GM23338 (cell line): ENCODE data around the gene NRIP3. TPM values are rescaled to one million over a fixed set of nuclear protein-coding genes. Genes with fewer than 3 reads are reported as not detected.

Experiments used
- ATAC-seq: fragments of 200-7000 bp; cut with Tn5 transposase; 3 replicates; pipeline ENCODE4 v1.9.1; 2020
- DNase-seq: peaks from one replicate; pipeline ENCODE4 v3.0.0-alpha.2; 2015; ENCODE audit warnings: low spot score
- H2AFZ ChIP-seq: fragments of 200-600 bp; sonication (generic); 2 replicates; pipeline ENCODE4 v1.8.0; 2016; ENCODE audit warnings: antibody characterized with exemption, mild to moderate bottlenecking, moderate library complexity
- H3F3A ChIP-seq: fragments of 200-600 bp; sonication (generic); replicated peaks from 2 replicates; pipeline ENCODE4 v1.8.0; 2017; ENCODE audit warnings: antibody characterized with exemption, mixed run types, low read depth
- H3K27ac ChIP-seq: fragments of 200-600 bp; sonication (generic); 2 replicates; pipeline ENCODE4 v1.6.1; 2016; ENCODE audit warnings: low read depth
- H3K27me3 ChIP-seq: fragments of 200-600 bp; sonication (generic); 2 replicates; pipeline ENCODE4 v1.8.0; 2016; ENCODE audit warnings: mild to moderate bottlenecking, mixed run types, moderate library complexity; ENCODE audit not compliant: insufficient read depth
- H3K36me3 ChIP-seq: fragments of 200-600 bp; sonication (generic); 2 replicates; pipeline ENCODE4 v1.8.0; 2016; ENCODE audit warnings: mild to moderate bottlenecking; ENCODE audit not compliant: insufficient read depth
- H3K4me1 ChIP-seq: fragments of 200-600 bp; sonication (generic); 2 replicates; pipeline ENCODE4 v1.8.0; 2016; ENCODE audit warnings: mild to moderate bottlenecking, moderate library complexity; ENCODE audit not compliant: insufficient read depth
- H3K4me2 ChIP-seq: fragments of 200-600 bp; sonication (generic); 2 replicates; pipeline ENCODE4 v1.7.1; 2017; ENCODE audit warnings: mixed run types
- H3K4me3 ChIP-seq: fragments of 200-600 bp; sonication (generic); 2 replicates; pipeline ENCODE4 v1.6.1; 2016; ENCODE audit warnings: mixed run types
- H3K79me2 ChIP-seq: fragments of 200-600 bp; sonication (generic); replicated peaks from 2 replicates; pipeline ENCODE4 v1.8.0; 2017; ENCODE audit warnings: mild to moderate bottlenecking; ENCODE audit not compliant: insufficient read depth
- H3K9me2 ChIP-seq: fragments of 200-600 bp; sonication (generic); 2 replicates; pipeline ENCODE4 v1.8.0; 2017; ENCODE audit not compliant: insufficient read depth
- H4K20me1 ChIP-seq: fragments of 200-600 bp; sonication (generic); replicated peaks from 2 replicates; pipeline ENCODE4 v1.8.0; 2017; ENCODE audit warnings: mild to moderate bottlenecking; ENCODE audit not compliant: insufficient read depth
- H3K27ac Mint-ChIP-seq: 2 replicates; pipeline ENCODE4 v1.8.0; 2020; ENCODE audit warnings: inconsistent platforms, mild to moderate bottlenecking, moderate library complexity, mixed read lengths
- H3K27me3 Mint-ChIP-seq: 3 replicates; pipeline ENCODE4 v1.8.0; 2022; ENCODE audit warnings: low read depth, mild to moderate bottlenecking, moderate library complexity, mixed read lengths, inconsistent platforms; ENCODE audit not compliant: insufficient read depth, poor library complexity
- H3K36me3 Mint-ChIP-seq: 3 replicates; pipeline ENCODE4 v1.8.0; 2021; ENCODE audit warnings: low read depth, mild to moderate bottlenecking, inconsistent platforms, moderate library complexity, mixed read lengths
- H3K4me1 Mint-ChIP-seq: 3 replicates; pipeline ENCODE4 v1.8.0; 2020; ENCODE audit warnings: mild to moderate bottlenecking, inconsistent platforms, mixed read lengths
- H3K4me3 Mint-ChIP-seq: 3 replicates; pipeline ENCODE4 v1.8.0; 2021; ENCODE audit warnings: moderate library complexity, mild to moderate bottlenecking, inconsistent platforms, mixed read lengths
- H3K9me3 Mint-ChIP-seq: 3 replicates; pipeline ENCODE4 v1.8.0; 2020; ENCODE audit warnings: moderate library complexity, mild to moderate bottlenecking, inconsistent platforms, mixed read lengths
- CREB1 ChIP-seq: fragments of 250-450 bp; sonication (Bioruptor Pico); IDR thresholded peaks from 2 replicates; pipeline ENCODE4 v1.5.0; 2020; ENCODE audit warnings: low read depth, mild to moderate bottlenecking, moderate library complexity
- EZH2 ChIP-seq: fragments of 200-600 bp; sonication (generic); IDR thresholded peaks from one replicate; pipeline ENCODE4 v1.8.0; 2017; ENCODE audit warnings: antibody characterized with exemption, mild to moderate bottlenecking, low read depth; ENCODE audit not compliant: unreplicated experiment
- EZH2phosphoT487 ChIP-seq: fragments of 200-600 bp; sonication (generic); IDR thresholded peaks from one replicate; pipeline ENCODE4 v1.8.1; 2018; ENCODE audit warnings: antibody characterized with exemption; ENCODE audit not compliant: unreplicated experiment
- JUNB ChIP-seq: IDR thresholded peaks from one replicate; pipeline ENCODE4 v1.6.1; 2016; ENCODE audit warnings: antibody characterized with exemption; ENCODE audit not compliant: unreplicated experiment
- NANOG ChIP-seq: IDR thresholded peaks from 2 replicates; pipeline ENCODE4 v1.6.1; 2016; ENCODE audit warnings: antibody characterized with exemption, borderline replicate concordance
- POLR2AphosphoS5 ChIP-seq: IDR thresholded peaks from 2 replicates; pipeline ENCODE4 v1.6.1; 2016; ENCODE audit warnings: antibody characterized with exemption, low read depth
- STAT1 ChIP-seq: IDR thresholded peaks from one replicate; pipeline ENCODE4 v1.6.1; 2016; ENCODE audit warnings: antibody characterized with exemption; ENCODE audit not compliant: unreplicated experiment
- ZNF114 ChIP-seq: fragments of 250-450 bp; sonication (Bioruptor Pico); IDR thresholded peaks from 2 replicates; pipeline ENCODE4 v1.5.0; 2020; ENCODE audit warnings: mild to moderate bottlenecking, moderate library complexity
- ZNF331 ChIP-seq: fragments of 250-450 bp; sonication (Bioruptor Pico); IDR thresholded peaks from 2 replicates; pipeline ENCODE4 v1.5.0; 2020; ENCODE audit warnings: low read depth, mild to moderate bottlenecking, moderate library complexity
- polyA plus RNA-seq: library from polyadenylated mRNA; unstranded; fragments of >200 nt; fragmentation: Nextera tagmentation; extraction: Ambion mirVana; gene quantifications from 2 replicates; pipeline ENCODE4 v1.2.1, GENCODE V29; 2016
- total RNA-seq: library from RNA; depleted of rRNA; stranded (reverse); fragments of >200 nt; shearing (Covaris generic); gene quantifications from 2 replicates; pipeline ENCODE4 v1.2.3, GENCODE V29; 2014
- TF ChIP-seq, protein P1 (sequence below), 2 experiments: fragments of 200-600 bp in 1 of 2; sonication (generic) in 1 of 2; conservative IDR thresholded peaks; 2 replicates each; pipeline versions ENCODE4 v1.5.1 to v1.6.1; 2016 to 2017; ENCODE audit warnings: antibody characterized with exemption in 2 of 2, low read depth in 2 of 2, mild to moderate bottlenecking in 2 of 2, moderate library complexity in 1 of 2
- TF ChIP-seq, protein P2 (sequence below): IDR thresholded peaks from 2 replicates; pipeline ENCODE4 v1.6.1; 2016; ENCODE audit warnings: antibody characterized with exemption
- TF ChIP-seq, protein P3 (sequence below): fragments of 250-450 bp; sonication (Bioruptor Pico); IDR thresholded peaks from 2 replicates; pipeline ENCODE4 v1.5.0; 2020; ENCODE audit warnings: mild to moderate bottlenecking, moderate library complexity

Gene NRIP3
- total and polyA plus RNA-seq, 2 experiments from 2014 or later, result 3.0 to 7.9 TPM

DNA sequence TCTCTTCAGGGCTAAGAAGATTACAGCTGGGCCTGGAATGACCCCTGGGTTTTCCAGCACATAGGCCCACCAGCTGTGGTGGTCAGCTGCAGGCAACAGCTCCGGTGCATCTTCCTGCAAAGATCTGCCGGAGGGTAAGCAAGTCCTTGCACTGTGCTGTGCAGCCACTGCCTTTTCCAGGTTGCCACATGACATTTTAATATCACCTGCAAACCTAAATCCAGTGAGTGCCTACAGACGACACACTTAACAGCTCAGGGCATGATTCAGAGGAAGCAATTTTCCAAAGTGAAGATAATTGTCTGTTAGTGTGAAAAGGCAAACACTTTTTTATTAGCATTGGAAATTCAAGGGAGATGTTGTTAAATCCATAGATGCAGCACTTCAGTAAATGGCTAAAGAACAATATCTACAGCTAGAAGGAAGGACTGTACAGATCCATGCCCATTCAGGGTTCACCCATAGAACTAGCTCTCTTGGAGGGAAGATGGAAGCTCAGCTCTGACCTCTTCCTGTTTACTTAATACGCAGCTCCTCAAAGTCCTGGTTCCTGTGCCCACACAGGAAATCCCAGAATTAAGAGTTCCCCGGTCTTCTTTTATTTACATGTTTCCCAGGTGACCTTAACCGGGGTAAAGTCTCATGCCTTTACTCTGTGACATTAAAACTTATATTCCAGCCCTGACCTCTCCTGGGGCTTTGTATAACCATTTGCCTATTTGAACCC lies 13.3 kb upstream of the NRIP3 start:
- peaks cover 3% of the 10 kb centered on the region for H3K27me3 Mint-ChIP-seq
- Histone ChIP-seq H3K79me2 (no peaks in the 10 kb centered on the region), H3K4me1 (no peaks in the 10 kb centered on the region), H4K20me1 (no peaks in the 10 kb centered on the region), H3K4me2 (no peak overlapping the region), H3K36me3 (no peaks in the 10 kb centered on the region), H3K27ac (no peak overlapping the region), H3K27me3 (no peaks in the 10 kb centered on the region), H3K4me3 (no peak overlapping the region), H2AFZ (no peak overlapping the region), H3K9me2 (0 out of 2 replicates have a peak, but pooled peaks cover 3% of the 10 kb centered on the region), H3F3A (no peaks in the 10 kb centered on the region)
- no peak for ATAC-seq
- peaks cover 5% of the 10 kb centered on the region; the same call in 1 of the 3 replicates for H3K9me3 Mint-ChIP-seq
- no peaks in the 10 kb centered on the region; the same call in 2 of the 3 replicates for H3K36me3 Mint-ChIP-seq
- H3K4me1 Mint-ChIP-seq, result peaks cover 5% of the 10 kb centered on the region; the same call in 1 of the 3 replicates
- no peak overlapping the region for H3K27ac Mint-ChIP-seq
- no peak for DNase-seq
- no peak overlapping the region for H3K4me3 Mint-ChIP-seq
- TF ChIP-seq, protein P1, sequence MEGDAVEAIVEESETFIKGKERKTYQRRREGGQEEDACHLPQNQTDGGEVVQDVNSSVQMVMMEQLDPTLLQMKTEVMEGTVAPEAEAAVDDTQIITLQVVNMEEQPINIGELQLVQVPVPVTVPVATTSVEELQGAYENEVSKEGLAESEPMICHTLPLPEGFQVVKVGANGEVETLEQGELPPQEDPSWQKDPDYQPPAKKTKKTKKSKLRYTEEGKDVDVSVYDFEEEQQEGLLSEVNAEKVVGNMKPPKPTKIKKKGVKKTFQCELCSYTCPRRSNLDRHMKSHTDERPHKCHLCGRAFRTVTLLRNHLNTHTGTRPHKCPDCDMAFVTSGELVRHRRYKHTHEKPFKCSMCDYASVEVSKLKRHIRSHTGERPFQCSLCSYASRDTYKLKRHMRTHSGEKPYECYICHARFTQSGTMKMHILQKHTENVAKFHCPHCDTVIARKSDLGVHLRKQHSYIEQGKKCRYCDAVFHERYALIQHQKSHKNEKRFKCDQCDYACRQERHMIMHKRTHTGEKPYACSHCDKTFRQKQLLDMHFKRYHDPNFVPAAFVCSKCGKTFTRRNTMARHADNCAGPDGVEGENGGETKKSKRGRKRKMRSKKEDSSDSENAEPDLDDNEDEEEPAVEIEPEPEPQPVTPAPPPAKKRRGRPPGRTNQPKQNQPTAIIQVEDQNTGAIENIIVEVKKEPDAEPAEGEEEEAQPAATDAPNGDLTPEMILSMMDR (conservative IDR thresholded peaks at IDR 0.05; ENCODE audit: low read depth in 2 of 2), result no peak
- TF ChIP-seq, protein P2, sequence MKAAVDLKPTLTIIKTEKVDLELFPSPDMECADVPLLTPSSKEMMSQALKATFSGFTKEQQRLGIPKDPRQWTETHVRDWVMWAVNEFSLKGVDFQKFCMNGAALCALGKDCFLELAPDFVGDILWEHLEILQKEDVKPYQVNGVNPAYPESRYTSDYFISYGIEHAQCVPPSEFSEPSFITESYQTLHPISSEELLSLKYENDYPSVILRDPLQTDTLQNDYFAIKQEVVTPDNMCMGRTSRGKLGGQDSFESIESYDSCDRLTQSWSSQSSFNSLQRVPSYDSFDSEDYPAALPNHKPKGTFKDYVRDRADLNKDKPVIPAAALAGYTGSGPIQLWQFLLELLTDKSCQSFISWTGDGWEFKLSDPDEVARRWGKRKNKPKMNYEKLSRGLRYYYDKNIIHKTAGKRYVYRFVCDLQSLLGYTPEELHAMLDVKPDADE, result no peak
- TF ChIP-seq EZH2phosphoT487 (no peak), STAT1 (no peak), ZNF331 (CRISPR knock-in tag) (no peak), ZNF114 (CRISPR knock-in tag) (no peak), POLR2AphosphoS5 (no peak), CREB1 (CRISPR knock-in tag) (no peak), NANOG (no peak), JUNB (no peak), EZH2 (no peak)
- TF ChIP-seq, protein P3, sequence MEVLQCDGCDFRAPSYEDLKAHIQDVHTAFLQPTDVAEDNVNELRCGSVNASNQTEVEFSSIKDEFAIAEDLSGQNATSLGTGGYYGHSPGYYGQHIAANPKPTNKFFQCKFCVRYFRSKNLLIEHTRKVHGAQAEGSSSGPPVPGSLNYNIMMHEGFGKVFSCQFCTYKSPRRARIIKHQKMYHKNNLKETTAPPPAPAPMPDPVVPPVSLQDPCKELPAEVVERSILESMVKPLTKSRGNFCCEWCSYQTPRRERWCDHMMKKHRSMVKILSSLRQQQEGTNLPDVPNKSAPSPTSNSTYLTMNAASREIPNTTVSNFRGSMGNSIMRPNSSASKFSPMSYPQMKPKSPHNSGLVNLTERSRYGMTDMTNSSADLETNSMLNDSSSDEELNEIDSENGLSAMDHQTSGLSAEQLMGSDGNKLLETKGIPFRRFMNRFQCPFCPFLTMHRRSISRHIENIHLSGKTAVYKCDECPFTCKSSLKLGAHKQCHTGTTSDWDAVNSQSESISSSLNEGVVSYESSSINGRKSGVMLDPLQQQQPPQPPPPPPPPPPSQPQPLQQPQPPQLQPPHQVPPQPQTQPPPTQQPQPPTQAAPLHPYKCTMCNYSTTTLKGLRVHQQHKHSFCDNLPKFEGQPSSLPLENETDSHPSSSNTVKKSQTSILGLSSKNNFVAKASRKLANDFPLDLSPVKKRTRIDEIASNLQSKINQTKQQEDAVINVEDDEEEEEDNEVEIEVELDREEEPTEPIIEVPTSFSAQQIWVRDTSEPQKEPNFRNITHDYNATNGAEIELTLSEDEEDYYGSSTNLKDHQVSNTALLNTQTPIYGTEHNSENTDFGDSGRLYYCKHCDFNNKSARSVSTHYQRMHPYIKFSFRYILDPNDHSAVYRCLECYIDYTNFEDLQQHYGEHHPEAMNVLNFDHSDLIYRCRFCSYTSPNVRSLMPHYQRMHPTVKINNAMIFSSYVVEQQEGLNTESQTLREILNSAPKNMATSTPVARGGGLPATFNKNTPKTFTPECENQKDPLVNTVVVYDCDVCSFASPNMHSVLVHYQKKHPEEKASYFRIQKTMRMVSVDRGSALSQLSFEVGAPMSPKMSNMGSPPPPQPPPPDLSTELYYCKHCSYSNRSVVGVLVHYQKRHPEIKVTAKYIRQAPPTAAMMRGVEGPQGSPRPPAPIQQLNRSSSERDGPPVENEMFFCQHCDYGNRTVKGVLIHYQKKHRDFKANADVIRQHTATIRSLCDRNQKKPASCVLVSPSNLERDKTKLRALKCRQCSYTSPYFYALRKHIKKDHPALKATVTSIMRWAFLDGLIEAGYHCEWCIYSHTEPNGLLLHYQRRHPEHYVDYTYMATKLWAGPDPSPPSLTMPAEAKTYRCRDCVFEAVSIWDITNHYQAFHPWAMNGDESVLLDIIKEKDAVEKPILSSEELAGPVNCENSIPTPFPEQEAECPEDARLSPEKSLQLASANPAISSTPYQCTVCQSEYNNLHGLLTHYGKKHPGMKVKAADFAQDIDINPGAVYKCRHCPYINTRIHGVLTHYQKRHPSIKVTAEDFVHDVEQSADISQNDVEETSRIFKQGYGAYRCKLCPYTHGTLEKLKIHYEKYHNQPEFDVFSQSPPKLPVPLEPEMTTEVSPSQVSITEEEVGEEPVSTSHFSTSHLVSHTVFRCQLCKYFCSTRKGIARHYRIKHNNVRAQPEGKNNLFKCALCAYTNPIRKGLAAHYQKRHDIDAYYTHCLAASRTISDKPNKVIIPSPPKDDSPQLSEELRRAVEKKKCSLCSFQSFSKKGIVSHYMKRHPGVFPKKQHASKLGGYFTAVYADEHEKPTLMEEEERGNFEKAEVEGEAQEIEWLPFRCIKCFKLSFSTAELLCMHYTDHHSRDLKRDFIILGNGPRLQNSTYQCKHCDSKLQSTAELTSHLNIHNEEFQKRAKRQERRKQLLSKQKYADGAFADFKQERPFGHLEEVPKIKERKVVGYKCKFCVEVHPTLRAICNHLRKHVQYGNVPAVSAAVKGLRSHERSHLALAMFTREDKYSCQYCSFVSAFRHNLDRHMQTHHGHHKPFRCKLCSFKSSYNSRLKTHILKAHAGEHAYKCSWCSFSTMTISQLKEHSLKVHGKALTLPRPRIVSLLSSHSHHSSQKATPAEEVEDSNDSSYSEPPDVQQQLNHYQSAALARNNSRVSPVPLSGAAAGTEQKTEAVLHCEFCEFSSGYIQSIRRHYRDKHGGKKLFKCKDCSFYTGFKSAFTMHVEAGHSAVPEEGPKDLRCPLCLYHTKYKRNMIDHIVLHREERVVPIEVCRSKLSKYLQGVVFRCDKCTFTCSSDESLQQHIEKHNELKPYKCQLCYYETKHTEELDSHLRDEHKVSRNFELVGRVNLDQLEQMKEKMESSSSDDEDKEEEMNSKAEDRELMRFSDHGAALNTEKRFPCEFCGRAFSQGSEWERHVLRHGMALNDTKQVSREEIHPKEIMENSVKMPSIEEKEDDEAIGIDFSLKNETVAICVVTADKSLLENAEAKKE (CRISPR knock-in tag), result no peak
